AG08396 (cell line): Measurements from ENCODE around the gene BRCC3.
A peak's percentile ranks its signal among the peaks of the same experiment; 100 is the strongest.

Experiments
- DNase-seq: peaks from one replicate; pipeline ENCODE4 v3.0.0; 2012; ENCODE audit warnings: low spot score, mixed read lengths

BRCC3 gene

DNA sequence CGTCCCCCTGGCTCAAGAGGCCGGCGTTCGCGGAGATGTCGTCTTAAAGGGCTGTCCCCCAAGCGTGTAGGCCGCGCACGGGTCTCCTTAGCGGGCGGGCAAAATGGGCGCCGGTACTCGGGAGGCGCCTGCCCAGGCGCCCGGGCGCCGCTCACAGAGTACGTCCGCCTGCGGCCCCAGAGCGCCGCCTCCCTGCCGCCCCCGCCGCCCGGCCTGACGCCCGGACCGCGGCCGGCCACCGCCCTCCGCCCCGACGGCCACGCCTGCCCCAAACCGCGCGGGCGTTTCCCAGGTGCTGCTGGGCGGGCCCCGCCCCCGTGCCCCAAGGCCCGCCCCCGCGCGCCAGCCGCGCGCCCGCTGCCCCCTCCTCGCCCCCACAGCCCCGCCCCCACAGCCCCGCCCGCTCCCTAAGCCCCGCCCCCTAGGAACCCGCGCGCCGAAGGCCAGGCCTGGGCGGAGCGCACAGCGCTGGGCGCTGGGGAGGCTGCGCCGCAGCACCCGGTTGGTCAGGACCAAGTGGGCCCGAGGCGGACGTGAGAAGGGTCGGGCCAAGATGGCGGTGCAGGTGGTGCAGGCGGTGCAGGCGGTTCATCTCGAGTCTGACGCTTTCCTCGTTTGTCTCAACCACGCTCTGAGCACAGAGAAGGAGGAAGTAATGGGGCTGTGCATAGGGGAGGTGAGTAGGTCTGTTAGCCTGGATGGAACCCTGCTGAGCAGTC, at the start of gene BRCC3, which contains the start of the genes CMC4 and MTCP1:
BRCC3 (plus strand) TSS at position 534 of the 719 bp plus-strand sequence; CDS start at position 554, 20 bp downstream.
CMC4 (minus strand) TSS at position 162 of the 719 bp plus-strand sequence. CDS start 7,113 bp downstream, outside the sequence.
MTCP1 (minus strand) TSS at position 162 of the 719 bp plus-strand sequence. CDS start 5,126 bp downstream, outside the sequence.
- DNase-seq: peak; percentile 93

GRCh38 chrX:155022585-155022984, 48.7 kb upstream of the BRCC3 start, which contains the start of gene F8:
Gene F8, minus strand, starts transcription at chrX:155022723. Its CDS starts 171 bp downstream, at chrX:155022552.
- no peak for DNase-seq

DNA sequence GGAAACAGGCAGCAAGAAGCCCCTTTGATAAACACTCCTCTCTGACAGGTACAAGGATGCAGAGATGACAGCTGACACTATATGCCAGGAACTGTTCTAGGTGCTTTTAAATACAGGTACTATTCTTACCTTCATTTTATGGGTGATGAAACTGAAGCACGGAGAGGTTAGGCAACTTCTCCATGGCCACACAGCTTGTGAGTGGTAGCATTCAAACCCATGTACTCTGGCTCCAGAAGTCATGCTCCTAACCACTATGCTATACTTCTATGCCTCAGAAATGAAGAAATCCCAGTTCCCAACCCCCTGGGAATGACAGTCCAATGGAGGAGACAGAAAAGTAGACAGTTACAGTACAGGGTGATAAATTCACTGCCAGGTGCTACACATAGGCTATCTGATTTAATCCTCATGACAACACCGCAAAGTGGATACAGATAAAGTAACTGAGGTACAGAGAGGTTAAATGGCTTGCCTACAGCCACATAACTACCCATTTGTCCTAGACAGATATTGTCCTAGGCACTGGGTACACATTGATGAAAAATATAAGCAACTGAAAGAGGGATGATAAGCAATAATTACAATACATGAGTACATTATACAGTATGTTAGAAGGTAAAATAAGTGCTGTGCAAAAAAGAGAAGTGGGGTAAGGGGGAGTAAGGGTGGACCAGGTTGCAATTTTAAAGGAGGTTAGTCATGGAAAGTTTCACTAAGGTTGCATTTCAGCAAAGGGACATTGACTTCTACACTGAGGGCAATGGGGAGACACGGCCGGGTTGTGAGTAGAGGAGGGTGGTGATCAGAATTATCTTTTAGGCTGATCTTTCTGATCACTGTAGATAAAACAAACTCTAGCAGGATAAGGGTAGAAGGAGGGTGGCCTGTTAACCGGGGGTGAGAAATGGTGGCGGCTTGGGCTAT, 47.1 kb upstream of the BRCC3 start:
- no peak for DNase-seq

DNA sequence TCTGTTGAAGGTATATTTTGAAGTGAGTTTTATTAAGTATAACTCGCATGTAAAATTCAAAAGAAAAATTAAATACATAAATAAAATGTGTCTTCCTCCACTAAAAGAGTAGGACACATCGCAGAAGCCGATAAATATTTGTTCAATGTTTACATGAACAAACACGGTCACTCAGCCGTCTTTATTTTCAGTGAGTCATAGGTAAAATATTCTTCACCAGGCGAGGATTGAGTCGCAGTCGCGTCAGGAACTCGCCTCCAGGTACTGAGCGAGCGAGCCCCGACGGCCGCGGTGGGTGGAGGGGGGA, 44.9 kb upstream of the BRCC3 start:
- DNase-seq: no peak

DNA sequence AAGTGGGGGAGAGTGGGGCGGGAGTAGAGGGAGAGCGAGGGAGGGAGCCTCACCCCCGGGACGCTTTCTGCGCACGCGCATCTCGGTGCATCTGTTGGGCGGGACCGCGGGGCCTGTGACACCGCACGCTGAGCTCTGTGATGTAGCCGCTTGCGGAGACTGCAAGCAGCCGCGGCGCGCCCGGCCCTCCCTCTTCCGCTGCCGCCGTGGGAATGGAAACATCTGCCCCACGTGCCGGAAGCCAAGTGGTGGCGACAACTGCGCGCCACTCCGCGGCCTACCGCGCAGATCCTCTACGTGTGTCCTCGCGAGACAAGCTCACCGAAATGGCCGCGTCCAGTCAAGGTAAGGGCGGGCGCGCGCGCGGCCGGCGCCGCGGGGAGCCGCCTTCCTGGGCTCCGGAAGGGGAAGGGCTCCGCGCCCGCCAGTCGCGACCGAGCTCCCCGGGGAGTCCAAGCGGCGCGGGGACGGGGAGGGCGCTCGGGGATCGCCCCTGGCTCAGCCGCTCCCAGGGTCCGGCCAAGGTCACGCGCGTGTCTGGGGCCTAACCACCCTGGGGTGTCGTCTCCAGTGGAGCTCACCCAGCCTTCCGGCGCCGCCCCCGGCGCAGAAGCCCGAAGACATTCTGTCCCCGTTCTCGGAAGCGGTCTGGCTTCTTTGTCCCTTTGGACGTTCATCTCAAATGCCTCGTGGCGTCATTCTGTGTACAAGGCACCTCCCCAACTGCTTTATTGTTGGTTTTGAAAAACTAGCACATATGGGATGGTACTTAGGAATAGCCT, 44.4 kb upstream of the BRCC3 start, which contains the start of gene FUNDC2:
FUNDC2 (plus strand) TSS at position 118 of the 782 bp plus-strand sequence; CDS start at position 213, 95 bp downstream.
- DNase-seq: peak; percentile 89

DNA sequence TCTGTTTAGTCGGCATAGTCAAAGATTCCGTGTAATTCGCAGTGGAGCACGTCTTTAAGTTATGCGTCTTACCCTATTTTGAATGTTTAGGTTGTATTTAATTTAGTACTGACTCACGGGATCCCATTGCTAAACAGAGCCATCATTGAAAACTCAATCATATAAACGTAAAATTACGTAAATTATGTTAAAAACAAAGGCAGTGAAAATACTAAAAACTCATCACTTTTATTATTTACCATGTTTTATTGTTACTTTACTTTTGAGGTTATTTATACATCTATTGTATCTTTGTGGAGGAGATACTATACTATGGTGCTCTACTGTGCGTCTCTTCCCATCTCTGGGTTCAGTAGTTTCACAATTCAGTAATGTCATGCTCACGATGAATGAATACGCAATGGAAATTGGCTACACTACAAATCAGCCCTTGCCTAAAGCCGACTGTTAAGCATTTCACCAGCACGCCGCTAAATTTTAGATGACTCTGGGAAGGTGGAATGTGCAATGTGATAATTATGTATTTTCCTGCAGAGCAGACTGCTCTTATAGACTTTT, 43.7 kb upstream of the BRCC3 start:
- DNase-seq: peak; percentile 23

- no peak for DNase-seq
Observed at GRCh38 chrX:155028129-155028528, 43.2 kb upstream of the BRCC3 start.

GRCh38 chrX:155028877-155029291, 42.4 kb upstream of the BRCC3 start:
- DNase-seq: no peak

- no peak for DNase-seq
Observed at GRCh38 chrX:155031657-155032056, 39.7 kb upstream of the BRCC3 start.

- DNase-seq: no peak
Observed at GRCh38 chrX:155035688-155036087, 35.6 kb upstream of the BRCC3 start.

DNA sequence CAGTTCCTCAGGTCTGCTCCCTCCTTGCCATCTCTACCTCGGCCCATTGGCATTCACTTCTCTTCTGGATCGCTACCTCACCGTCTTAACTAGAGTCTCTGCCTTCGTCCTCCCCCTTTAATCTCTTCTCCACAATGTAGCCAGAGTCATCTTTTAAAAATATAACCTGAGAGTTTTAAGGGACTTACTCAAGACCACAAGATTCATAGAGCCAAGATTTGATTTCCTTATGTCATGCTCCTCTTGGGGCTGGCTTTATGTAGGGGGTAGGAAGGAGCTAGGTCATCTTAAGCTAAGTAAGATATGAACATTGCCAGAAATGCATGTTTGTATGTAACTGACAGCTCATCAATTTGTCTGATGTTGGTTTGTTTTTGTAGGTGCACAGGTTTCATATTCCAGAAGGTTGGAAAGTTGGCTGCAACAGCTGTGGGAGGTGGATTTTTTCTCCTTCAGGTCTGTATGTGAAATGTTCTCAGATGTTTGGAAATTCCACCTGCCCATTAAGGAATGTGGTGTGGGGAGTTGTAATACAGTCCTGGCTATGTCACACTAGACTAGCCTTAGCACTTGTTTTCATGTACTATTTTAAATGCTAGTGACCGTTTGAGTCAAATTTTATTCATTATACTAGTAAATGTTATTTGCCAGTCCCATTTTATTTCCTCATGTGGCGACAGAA, 25.0 kb upstream of the BRCC3 start:
- no peak for DNase-seq

DNA sequence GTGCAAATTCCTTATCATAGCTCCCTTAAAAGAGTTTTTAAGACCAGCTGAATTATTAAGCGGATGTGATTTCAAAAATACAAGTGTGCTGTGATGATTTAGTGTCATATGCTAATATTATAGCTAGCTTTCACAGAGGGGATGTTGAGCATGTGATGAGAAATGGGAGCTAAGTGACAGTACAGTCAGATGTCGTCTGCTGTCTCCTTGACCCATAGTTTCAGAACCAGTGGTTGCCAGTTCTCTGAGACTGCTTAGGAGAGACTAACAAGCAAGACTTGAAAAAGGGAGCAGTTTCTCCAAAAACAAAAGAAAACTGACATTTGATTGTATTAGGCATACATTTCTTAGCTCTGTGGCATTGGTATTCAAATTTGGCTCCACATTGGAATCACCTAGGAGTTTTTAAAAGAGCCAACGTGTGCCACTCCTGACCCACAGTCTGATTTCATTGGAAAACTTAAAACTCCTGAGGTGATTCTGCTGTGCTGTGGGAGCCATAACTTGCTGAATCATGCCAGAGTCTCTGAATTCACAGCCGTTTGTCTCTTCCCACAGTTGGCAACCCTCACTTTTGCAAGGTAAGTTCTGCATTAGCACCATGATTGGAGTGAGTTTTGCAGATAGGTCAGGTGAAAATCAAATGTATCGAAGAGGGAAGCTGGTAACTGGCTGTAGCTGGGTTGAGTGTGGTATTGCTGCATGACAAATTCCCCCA, 24.3 kb upstream of the BRCC3 start:
- no peak for DNase-seq

GRCh38 chrX:155048977-155049619, 22.2 kb upstream of the BRCC3 start:
- peak; percentile 28 for DNase-seq

DNA sequence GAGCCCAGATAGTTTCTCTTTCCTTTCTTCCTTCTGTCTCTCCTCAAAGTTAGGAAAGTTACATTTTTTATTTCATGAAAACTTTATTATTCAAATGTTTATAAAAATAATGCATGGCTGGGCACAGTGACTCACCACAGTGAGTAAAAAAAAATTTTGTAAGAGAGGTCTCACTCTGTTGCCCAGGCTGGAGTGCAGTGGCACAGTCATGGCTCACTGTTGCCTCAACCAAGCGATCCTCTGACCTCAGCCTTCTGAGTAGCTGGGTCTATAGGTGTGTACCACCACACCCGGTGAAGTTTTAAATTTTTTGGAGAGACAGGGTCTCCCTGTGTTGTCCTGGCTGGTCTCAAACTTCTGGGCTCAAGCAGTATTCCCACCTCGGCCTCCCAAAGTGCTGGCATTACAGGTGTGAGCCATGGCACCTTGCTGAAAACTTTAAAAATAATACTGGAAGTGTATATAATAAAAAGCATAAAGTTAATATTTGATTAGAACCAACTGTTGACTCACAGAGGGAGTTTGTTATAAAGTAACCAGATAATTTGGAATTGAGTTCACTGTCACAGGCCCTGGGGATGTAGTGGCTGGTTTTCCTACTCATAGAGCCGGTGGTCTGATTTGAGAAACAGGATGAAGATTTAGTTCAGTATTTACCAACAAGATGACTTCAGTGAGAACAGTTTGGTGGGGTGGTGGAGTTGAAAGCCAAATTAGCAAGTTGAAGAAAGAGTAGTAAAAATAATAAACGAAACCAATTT, 18.4 kb upstream of the BRCC3 start:
- DNase-seq: no peak

DNA sequence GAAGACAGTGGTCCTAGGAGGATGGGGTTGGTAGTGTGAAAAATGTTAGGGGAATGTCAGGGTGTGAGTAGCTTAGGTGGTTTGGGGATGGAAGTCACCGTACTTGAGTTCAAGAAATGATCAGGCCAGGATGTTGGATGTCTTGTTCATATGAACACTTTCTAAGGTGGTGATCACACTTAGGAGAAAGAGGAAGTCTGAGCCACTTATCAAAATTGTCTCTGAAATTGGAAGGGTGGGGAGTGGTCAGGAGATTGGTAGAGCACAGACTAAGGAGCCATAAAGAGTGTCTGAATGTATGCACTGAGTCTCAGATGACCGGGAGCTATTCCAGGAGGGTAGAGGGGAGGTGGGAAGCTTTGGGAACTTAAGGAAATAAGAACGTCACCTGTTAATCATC, 17.7 kb upstream of the BRCC3 start:
- DNase-seq: no peak

DNA sequence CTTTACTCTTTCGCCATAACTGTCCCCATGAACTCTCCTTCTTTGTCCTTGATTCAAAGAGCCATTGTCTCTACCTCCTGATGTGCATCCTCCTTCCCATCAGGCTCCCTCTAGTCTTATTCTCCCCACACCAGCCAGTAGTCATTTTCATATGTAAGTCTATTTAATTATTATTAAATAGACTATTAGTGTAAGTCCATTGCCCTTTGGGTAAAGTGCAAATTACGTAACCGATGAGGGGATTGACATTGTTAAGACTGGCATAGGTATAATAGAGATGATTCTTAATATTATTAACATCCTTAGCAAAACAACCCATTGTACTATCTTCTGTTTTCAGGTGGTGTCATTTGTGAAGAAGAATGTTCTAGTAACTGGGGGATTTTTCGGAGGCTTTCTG, 17.1 kb upstream of the BRCC3 start:
- DNase-seq: no peak

DNA sequence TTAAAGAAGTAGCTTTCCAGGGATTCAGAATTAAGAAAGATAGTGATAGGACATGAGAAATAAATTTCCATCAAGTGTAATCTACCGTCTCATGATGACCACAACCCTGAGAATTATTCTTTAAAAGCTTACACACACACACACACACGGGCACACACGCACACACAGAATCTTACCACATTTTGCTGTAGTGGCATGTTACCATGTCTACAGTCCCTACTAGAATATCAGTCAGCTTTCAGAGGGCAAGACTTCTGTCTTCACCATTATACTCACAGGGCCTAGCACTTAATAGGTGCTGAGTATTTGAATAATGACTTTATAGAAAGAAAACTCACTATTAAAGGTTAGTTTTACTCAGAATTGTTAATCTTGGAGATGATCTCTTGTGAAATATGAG, 15.8 kb upstream of the BRCC3 start:
- DNase-seq: no peak

- no peak for DNase-seq
Observed at GRCh38 chrX:155056471-155056870, 14.8 kb upstream of the BRCC3 start.
